Endothelial cell of umbilical vein (primary cell): ENCODE results near the gene RBMS1.

Source experiments
- EZH2 ChIP-seq: IDR thresholded peaks from 2 replicates; pipeline ENCODE4 v1.6.1; 2012; ENCODE audit warnings: borderline replicate concordance, low read depth, mild to moderate bottlenecking, moderate library complexity, low read length, inconsistent platforms; ENCODE audit not compliant: severe bottlenecking
- POLR2A ChIP-seq: IDR thresholded peaks from 2 replicates; pipeline ENCODE4 v1.6.1; 2012; ENCODE audit warnings: low read depth, mild to moderate bottlenecking, control low read depth, low read length
- POLR2AphosphoS5 ChIP-seq: IDR thresholded peaks from 2 replicates; pipeline ENCODE4 v1.6.1; 2012; ENCODE audit warnings: low read depth, mild to moderate bottlenecking, control low read depth, low read length, moderate library complexity; ENCODE audit not compliant: insufficient read depth
- TF ChIP-seq, protein P1 (sequence below), 2 donors: IDR thresholded peaks; 1 replicate in 1 of 2; 2 replicates in 1 of 2; pipeline ENCODE4 v1.5.1; 2011; ENCODE audit warnings: low read length in 2 of 2, mild to moderate bottlenecking in 2 of 2, moderate library complexity in 2 of 2, control low read depth in 1 of 2, inconsistent platforms in 1 of 2, low read depth in 1 of 2; ENCODE audit not compliant: insufficient read depth in 1 of 2; ENCODE audit errors: extremely low read depth in 1 of 2
- TF ChIP-seq, protein P2 (sequence below): IDR thresholded peaks from 2 replicates; pipeline ENCODE4 v1.6.1; 2011; ENCODE audit not compliant: insufficient read depth, insufficient read length

DNA sequence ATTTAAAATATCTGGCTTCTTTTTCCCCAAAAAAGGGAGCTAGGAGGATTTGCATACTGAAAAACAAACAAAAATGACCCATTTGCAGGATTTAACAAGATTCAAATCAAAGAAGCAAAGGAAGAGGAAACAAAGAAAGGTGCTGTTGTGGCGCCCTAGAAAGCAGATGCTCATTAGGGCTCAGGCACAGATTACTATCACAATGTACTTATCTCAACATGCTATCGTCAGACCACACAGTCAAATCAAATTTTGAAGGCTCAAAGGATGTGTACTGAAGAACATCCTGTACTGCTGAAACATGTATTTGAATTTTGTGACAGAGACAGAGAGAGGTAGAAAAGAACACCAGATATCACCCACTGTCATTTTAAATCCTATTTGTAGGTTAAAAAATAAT, 10.9 kb downstream of the RBMS1 start:
- TF ChIP-seq POLR2A (no peak), POLR2AphosphoS5 (no peak), EZH2 (no peak)
- TF ChIP-seq, protein P1, sequence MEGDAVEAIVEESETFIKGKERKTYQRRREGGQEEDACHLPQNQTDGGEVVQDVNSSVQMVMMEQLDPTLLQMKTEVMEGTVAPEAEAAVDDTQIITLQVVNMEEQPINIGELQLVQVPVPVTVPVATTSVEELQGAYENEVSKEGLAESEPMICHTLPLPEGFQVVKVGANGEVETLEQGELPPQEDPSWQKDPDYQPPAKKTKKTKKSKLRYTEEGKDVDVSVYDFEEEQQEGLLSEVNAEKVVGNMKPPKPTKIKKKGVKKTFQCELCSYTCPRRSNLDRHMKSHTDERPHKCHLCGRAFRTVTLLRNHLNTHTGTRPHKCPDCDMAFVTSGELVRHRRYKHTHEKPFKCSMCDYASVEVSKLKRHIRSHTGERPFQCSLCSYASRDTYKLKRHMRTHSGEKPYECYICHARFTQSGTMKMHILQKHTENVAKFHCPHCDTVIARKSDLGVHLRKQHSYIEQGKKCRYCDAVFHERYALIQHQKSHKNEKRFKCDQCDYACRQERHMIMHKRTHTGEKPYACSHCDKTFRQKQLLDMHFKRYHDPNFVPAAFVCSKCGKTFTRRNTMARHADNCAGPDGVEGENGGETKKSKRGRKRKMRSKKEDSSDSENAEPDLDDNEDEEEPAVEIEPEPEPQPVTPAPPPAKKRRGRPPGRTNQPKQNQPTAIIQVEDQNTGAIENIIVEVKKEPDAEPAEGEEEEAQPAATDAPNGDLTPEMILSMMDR (IDR thresholded peaks at IDR 0.05; ENCODE audit: extremely low read depth in 1 of 2, insufficient read depth in 1 of 2, low read depth in 1 of 2, low read length in 2 of 2): no peak
- TF ChIP-seq, protein P2, sequence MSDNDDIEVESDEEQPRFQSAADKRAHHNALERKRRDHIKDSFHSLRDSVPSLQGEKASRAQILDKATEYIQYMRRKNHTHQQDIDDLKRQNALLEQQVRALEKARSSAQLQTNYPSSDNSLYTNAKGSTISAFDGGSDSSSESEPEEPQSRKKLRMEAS: no peak
